Tibial nerve (tissue), 4 donors: ENCODE results near the gene RREB1.

Experiments
- CTCF ChIP-seq, 5 experiments: fragments of 200-600 bp in 3 of 5; fragments of 450-650 bp in 2 of 5; sonication (generic) in 3 of 5; IDR thresholded peaks; one replicate each; pipeline ENCODE4 v1.5.1; 2016 to 2019; ENCODE audit warnings: antibody characterized with exemption in 5 of 5, mild to moderate bottlenecking in 3 of 5, moderate library complexity in 2 of 5
- EP300 ChIP-seq, 2 donors: sonication (generic); formaldehyde crosslinking; IDR thresholded peaks; one replicate each; pipeline ENCODE4 v1.6.1; 2017; ENCODE audit warnings: antibody characterized with exemption in 2 of 2, mild to moderate bottlenecking in 1 of 2

- TF ChIP-seq CTCF (IDR thresholded peaks at IDR 0.05): no peak
- TF ChIP-seq EP300 (IDR thresholded peaks at IDR 0.05): no peak
Measured at GRCh38 chr6:7135755-7136154, 28.0 kb downstream of the RREB1 start.
